H1 (cell line): ENCODE results near the gene TNFAIP8L3. TPM values are rescaled to one million over a fixed set of nuclear protein-coding genes. Genes with fewer than 3 reads are reported as not detected.

Source experiments
- CTCF ChIA-PET: fragments of 300-600 bp; sonication (Branson Sonifier 250); formaldehyde crosslinking; loops from one replicate; lab custom pipeline; 2021; ENCODE audit not compliant: partially characterized antibody; lab: Charles Lee
- POLR2A ChIA-PET: fragments of 300-600 bp; sonication (Branson Sonifier 250); formaldehyde crosslinking; loops from one replicate; lab custom pipeline; 2021; ENCODE audit warnings: inconsistent platforms; ENCODE audit not compliant: partially characterized antibody; lab: Charles Lee
- DNase-seq, 2 experiments: peaks; one replicate each; pipeline versions ENCODE4 v3.0.0 to v3.0.0-alpha.2; 2010 to 2022; ENCODE audit warnings: low spot score in 2 of 2, low read depth in 1 of 2, mixed read lengths in 1 of 2
- FAIRE-seq: peaks from 2 replicates; lab custom pipeline; 2011; peaks lifted over from hg19 to GRCh38; lab: Jason Lieb, UNC
- H2AFZ ChIP-seq: 2 replicates; pipeline ENCODE4 v1.8.1; 2012; ENCODE audit warnings: low read length, inconsistent platforms
- H2AK5ac ChIP-seq: 2 replicates; pipeline ENCODE4 v1.6.1; 2013; ENCODE audit warnings: low read depth, low read length
- H2BK120ac ChIP-seq: replicated peaks from 2 replicates; pipeline ENCODE3; 2013; ENCODE audit warnings: low read depth, low read length, inconsistent platforms
- H2BK12ac ChIP-seq: 2 replicates; pipeline ENCODE4 v1.6.1; 2013; ENCODE audit warnings: low read depth, low read length
- H2BK15ac ChIP-seq: 2 replicates; pipeline ENCODE4 v1.6.1; 2013; ENCODE audit warnings: low read length
- H2BK20ac ChIP-seq: 2 replicates; pipeline ENCODE4 v1.6.1; 2013; ENCODE audit warnings: low read length
- H2BK5ac ChIP-seq: 2 replicates; pipeline ENCODE4 v1.6.1; 2013; ENCODE audit warnings: low read depth, low read length
- H3K14ac ChIP-seq: 2 replicates; pipeline ENCODE4 v1.6.1; 2013; ENCODE audit warnings: inconsistent platforms; ENCODE audit not compliant: insufficient read length
- H3K18ac ChIP-seq: 2 replicates; pipeline ENCODE4 v1.6.1; 2013; ENCODE audit warnings: low read length; ENCODE audit errors: extremely low read depth
- H3K23ac ChIP-seq: 2 replicates; pipeline ENCODE4 v1.6.1; 2013; ENCODE audit warnings: inconsistent platforms; ENCODE audit not compliant: insufficient read length
- H3K23me2 ChIP-seq: 2 replicates; pipeline ENCODE4 v1.6.1; 2013; ENCODE audit warnings: low read depth, low read length
- H3K27ac ChIP-seq: 2 replicates; pipeline ENCODE4 v1.6.1; 2011; ENCODE audit warnings: low read depth, low read length, inconsistent platforms
- H3K27me3 ChIP-seq, 4 experiments: replicated peaks in 1 of 4; 1 replicate in 1 of 4; 2 replicates in 3 of 4; pipeline versions ENCODE4 v1.6.1 to v1.8.1; 2011 to 2013; ENCODE audit warnings: low read length in 3 of 4, mild to moderate bottlenecking in 3 of 4, inconsistent platforms in 2 of 4, mixed read lengths in 2 of 4, moderate library complexity in 1 of 4; ENCODE audit not compliant: control insufficient read depth in 3 of 4, insufficient read depth in 3 of 4; ENCODE audit errors: extremely low read depth in 1 of 4
- H3K36me3 ChIP-seq, 4 experiments: 2 replicates each; pipeline versions ENCODE4 v1.6.1 to v1.8.1; 2011 to 2013; ENCODE audit warnings: mild to moderate bottlenecking in 4 of 4, low read length in 3 of 4, moderate library complexity in 2 of 4, control low read depth in 1 of 4, inconsistent platforms in 1 of 4; ENCODE audit not compliant: insufficient read depth in 4 of 4, control insufficient read depth in 2 of 4
- H3K4ac ChIP-seq: replicated peaks from 2 replicates; pipeline ENCODE3; 2013; ENCODE audit warnings: low read length, low read depth, mixed read lengths, inconsistent platforms; ENCODE audit not compliant: insufficient read length
- H3K4me1 ChIP-seq, 4 experiments: replicated peaks in 1 of 4; 1 replicate in 1 of 4; 2 replicates in 3 of 4; pipeline versions ENCODE4 v1.6.1 to v1.8.1; 2011 to 2013; ENCODE audit warnings: low read length in 3 of 4, inconsistent platforms in 2 of 4, mixed read lengths in 1 of 4; ENCODE audit not compliant: insufficient read depth in 4 of 4, control insufficient read depth in 3 of 4
- H3K4me2 ChIP-seq, 2 experiments: 2 replicates each; pipeline versions ENCODE4 v1.6.1 to v1.8.1; 2011 to 2013; ENCODE audit warnings: low read depth in 2 of 2, low read length in 2 of 2, control low read depth in 1 of 2, inconsistent platforms in 1 of 2, mild to moderate bottlenecking in 1 of 2; ENCODE audit not compliant: insufficient read depth in 1 of 2
- H3K4me3 ChIP-seq, 4 experiments: fragments of 200-600, 300-600 bp in 1 of 4; sonication (generic), shearing (Covaris generic), sonication (Bioruptor Twin) in 1 of 4; 2 replicates each; pipeline versions ENCODE4 v1.5.1 to v1.8.1; 2011 to 2016; ENCODE audit warnings: low read length in 4 of 4, low read depth in 3 of 4, control low read depth in 2 of 4, inconsistent platforms in 2 of 4, mild to moderate bottlenecking in 2 of 4, mixed read lengths in 1 of 4, moderate library complexity in 1 of 4; ENCODE audit not compliant: insufficient read depth in 2 of 4; ENCODE audit errors: extremely low read depth in 1 of 4
- H3K56ac ChIP-seq: replicated peaks from 2 replicates; pipeline ENCODE3; 2013; ENCODE audit warnings: low read depth, mild to moderate bottlenecking, mixed read lengths, low read length, inconsistent platforms; ENCODE audit not compliant: insufficient read length
- H3K79me1 ChIP-seq: 2 replicates; pipeline ENCODE4 v1.6.1; 2013; ENCODE audit warnings: low read depth, low read length, control low read depth
- H3K79me2 ChIP-seq, 2 experiments: 2 replicates each; pipeline versions ENCODE4 v1.6.1 to v1.8.1; 2012 to 2013; ENCODE audit warnings: low read length in 2 of 2, mild to moderate bottlenecking in 2 of 2, inconsistent platforms in 1 of 2; ENCODE audit not compliant: insufficient read depth in 2 of 2, control insufficient read depth in 1 of 2
- H3K9ac ChIP-seq, 4 experiments: replicated peaks in 1 of 4; 1 replicate in 1 of 4; 2 replicates in 3 of 4; pipeline versions ENCODE4 v1.6.1 to v1.8.1; 2011 to 2013; ENCODE audit warnings: low read depth in 3 of 4, low read length in 3 of 4, control low read depth in 2 of 4, mild to moderate bottlenecking in 2 of 4, moderate library complexity in 2 of 4, inconsistent platforms in 1 of 4; ENCODE audit errors: extremely low read depth in 1 of 4
- H3K9me3 ChIP-seq, 2 experiments: 2 replicates each; pipeline versions ENCODE4 v1.6.1 to v1.8.1; 2012 to 2013; ENCODE audit warnings: mild to moderate bottlenecking in 2 of 2, moderate library complexity in 2 of 2, control low read depth in 1 of 2, inconsistent platforms in 1 of 2, low read depth in 1 of 2, low read length in 1 of 2, mixed read lengths in 1 of 2; ENCODE audit not compliant: insufficient read depth in 2 of 2
- H4K20me1 ChIP-seq, 2 experiments: replicated peaks in 1 of 2; 2 replicates each; pipeline versions ENCODE3 to v1.8.1; 2011 to 2013; ENCODE audit warnings: inconsistent platforms in 2 of 2, low read length in 2 of 2, mild to moderate bottlenecking in 1 of 2; ENCODE audit not compliant: insufficient read depth in 2 of 2, control insufficient read depth in 1 of 2
- H4K5ac ChIP-seq: 2 replicates; pipeline ENCODE4 v1.6.1; 2013; ENCODE audit warnings: low read length, low read depth, mixed read lengths, inconsistent platforms; ENCODE audit not compliant: insufficient read length
- H4K8ac ChIP-seq: 2 replicates; pipeline ENCODE4 v1.8.0; 2013; ENCODE audit warnings: mild to moderate bottlenecking, moderate library complexity, low read length, inconsistent platforms; ENCODE audit not compliant: insufficient read depth; ENCODE audit errors: extremely low read depth
- H4K91ac ChIP-seq: replicated peaks from 2 replicates; pipeline ENCODE3; 2013; ENCODE audit warnings: low read length, mixed read lengths, inconsistent platforms; ENCODE audit not compliant: insufficient read length
- BACH1 ChIP-seq: IDR thresholded peaks from 2 replicates; pipeline ENCODE4 v1.6.1; 2012; ENCODE audit warnings: low read length, improper control_type of control experiment
- CBX8 ChIP-seq: fragments of 300-800, 300-1000 bp; sonication (generic); IDR thresholded peaks from 2 replicates; pipeline ENCODE4 v1.7.1; 2016; ENCODE audit warnings: low read depth, low read length, borderline replicate concordance
- CHD1 ChIP-seq: IDR thresholded peaks from 2 replicates; pipeline ENCODE4 v1.6.1; 2012; ENCODE audit warnings: low read depth, low read length, improper control_type of control experiment
- EP300 ChIP-seq, 2 experiments: IDR thresholded peaks; 1 replicate in 1 of 2; 2 replicates in 1 of 2; pipeline ENCODE4 v1.6.1; 2011 to 2012; ENCODE audit warnings: low read depth in 2 of 2, low read length in 2 of 2, mild to moderate bottlenecking in 2 of 2, borderline replicate concordance in 1 of 2, inconsistent platforms in 1 of 2, moderate library complexity in 1 of 2
- HDAC6 ChIP-seq: IDR thresholded peaks from one replicate; pipeline ENCODE4 v1.7.1; 2012; ENCODE audit warnings: low read depth, mild to moderate bottlenecking, inconsistent platforms, low read length, moderate library complexity
- PHF8 ChIP-seq: fragments of 200-600 bp; sonication (generic); conservative IDR thresholded peaks from 2 replicates; pipeline ENCODE4 v1.7.1; 2012; ENCODE audit warnings: low read depth, mild to moderate bottlenecking, inconsistent platforms, low read length, moderate library complexity
- RXRA ChIP-seq: IDR thresholded peaks from 2 replicates; pipeline ENCODE4 v1.6.1; 2011; ENCODE audit warnings: low read depth, mild to moderate bottlenecking, low read length, moderate library complexity; ENCODE audit not compliant: insufficient read depth
- SAP30 ChIP-seq: fragments of 300-600 bp; sonication (generic); IDR thresholded peaks from 2 replicates; pipeline ENCODE4 v1.7.1; 2012; ENCODE audit warnings: low read length, moderate library complexity, mild to moderate bottlenecking, inconsistent platforms; ENCODE audit not compliant: insufficient read depth, insufficient replicate concordance
- SIRT6 ChIP-seq: IDR thresholded peaks from one replicate; pipeline ENCODE4 v1.7.1; 2012; ENCODE audit warnings: low read length, inconsistent platforms
- TAF1 ChIP-seq: IDR thresholded peaks from 2 replicates; pipeline ENCODE4 v1.6.1; 2011; ENCODE audit warnings: mild to moderate bottlenecking, low read depth, low read length
- polyA plus RNA-seq, 7 experiments: library from polyadenylated mRNA; depleted of rRNA in 3 of 7; stranded (reverse) in 5 of 7; unstranded in 2 of 7; fragments of >200 nt in 5 of 7; fragments of 200-250 nt in 2 of 7; gene quantifications; 1 replicate in 5 of 7; 2 replicates in 1 of 7; 4 replicates in 1 of 7; pipeline versions ENCODE4 v1.2.1 to v1.2.3, GENCODE V29; 2011 to 2013; ENCODE audit warnings: missing spikeins in 2 of 7, mixed read lengths in 2 of 7
- total RNA-seq: library from RNA; stranded (reverse); fragmentation: NEBNext Ultra II Directional; extraction: Animal tissue kit (Norgen Biotek cat#: 25700); gene quantifications from 2 replicates; pipeline ENCODE4 v1.2.1, GENCODE V29; 2021

TNFAIP8L3 gene
- total and polyA plus RNA-seq, 2 of the 8 experiments (the other 6 are each of a cell fraction or from before 2014, with no cell fraction given): 0.23 to 0.67 TPM

DNA sequence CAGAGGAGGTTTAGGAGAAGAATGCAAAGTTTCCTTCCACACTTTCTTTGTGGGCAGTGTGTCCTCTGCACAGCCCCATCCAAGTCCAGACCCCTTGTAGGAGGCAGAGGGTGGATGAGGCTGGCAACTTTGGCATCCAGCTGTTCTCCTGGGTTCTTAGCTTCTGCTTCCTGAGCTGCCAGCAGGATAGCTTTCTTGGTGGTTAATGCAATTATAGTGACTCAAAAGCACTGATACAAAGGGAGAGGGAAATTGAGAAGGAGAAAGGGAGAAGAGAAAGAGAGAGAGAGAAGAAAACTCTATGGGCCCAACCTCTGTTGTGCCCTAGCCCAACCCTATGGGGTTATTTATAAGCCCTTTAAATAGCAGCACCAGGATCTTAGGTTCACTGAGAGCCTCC is 4.5 kb upstream of the TNFAIP8L3 start:
- Histone ChIP-seq H4K20me1 (peaks cover 0 to 5% of the 10 kb centered on the region in 2 experiments), H3K14ac (no peak overlapping the region), H2BK120ac (no peak overlapping the region), H2BK20ac (no peak overlapping the region), H3K79me1 (no peaks in the 10 kb centered on the region), H4K91ac (no peak overlapping the region), H3K9ac (no peak overlapping the region), H4K5ac (no peak overlapping the region), H3K79me2 (no peaks in the 10 kb centered on the region), H4K8ac (no peak overlapping the region), H2BK5ac (no peak overlapping the region), H2BK15ac (no peak overlapping the region), H3K27me3 (peaks cover 4 to 19% (median 16%) of the 10 kb centered on the region in 4 experiments), H2AK5ac (no peak overlapping the region), H3K18ac (no peak overlapping the region), H3K56ac (no peak overlapping the region), H3K4ac (no peak overlapping the region), H3K9me3 (no peaks in the 10 kb centered on the region), H3K4me3 (no peak overlapping the region), H3K23ac (no peak overlapping the region), H3K4me2 (no peak overlapping the region), H3K23me2 (peaks cover 5% of the 10 kb centered on the region), H2AFZ (no peak overlapping the region), H3K36me3 (no peaks in the 10 kb centered on the region; a peak in 1 of 8 replicates), H3K4me1 (no peaks in the 10 kb centered on the region), H3K27ac (no peak overlapping the region), H2BK12ac (no peak overlapping the region)
- DNase-seq (no peak), FAIRE-seq (no peak)
- CTCF ChIA-PET: interaction anchor here (1.2 to 2.9 kb wide), 3 partner anchors 34 to 60 kb away, joined by 3 to 11 read pairs (median 5); no protein-coding TSS in a partner anchor
- TF ChIP-seq BACH1 (no peak), EP300 (IDR thresholded peaks at IDR 0.05; ENCODE audit: borderline replicate concordance in 1 of 2, low read depth in 2 of 2, low read length in 2 of 2) (no peak), SAP30 (no peak), CHD1 (no peak), SIRT6 (no peak), CBX8 (no peak), PHF8 (no peak), HDAC6 (no peak), TAF1 (no peak), RXRA (no peak)
- POLR2A ChIA-PET: interaction anchor here (0.7 to 2.8 kb wide), 2 partner anchors 22 to 872 kb away, joined by 3 to 10 read pairs; no protein-coding TSS in a partner anchor
